ENCODE measurements around the gene TBXAS1.

TBXAS1 gene

GRCh38 chr7:139857791-139858190 is 28.7 kb downstream of the TBXAS1 start:
- no peak for DNase-seq

GRCh38 chr7:139860090-139860775 is 31.2 kb downstream of the TBXAS1 start:
- DNase-seq: no peak

GRCh38 chr7:139861803-139862202 is 32.7 kb downstream of the TBXAS1 start:
- no peak for DNase-seq

GRCh38 chr7:139866047-139866837 is 37.2 kb downstream of the TBXAS1 start:
- DNase-seq: no peak

- DNase-seq: no peak
Observed at GRCh38 chr7:139867847-139868246, 38.8 kb downstream of the TBXAS1 start.

- no peak for DNase-seq
Observed at GRCh38 chr7:139869886-139870285, 40.8 kb downstream of the TBXAS1 start.

GRCh38 chr7:139870380-139870779 is 41.3 kb downstream of the TBXAS1 start:
- no peak for DNase-seq

- DNase-seq: no peak
Observed at GRCh38 chr7:139871331-139871730, 42.3 kb downstream of the TBXAS1 start.

- DNase-seq: no peak
Observed at GRCh38 chr7:139871820-139872219, 42.8 kb downstream of the TBXAS1 start.

GRCh38 chr7:139873593-139874301 is 44.7 kb downstream of the TBXAS1 start:
- DNase-seq: no peak

- DNase-seq: no peak
Observed at GRCh38 chr7:139874302-139874629, 45.2 kb downstream of the TBXAS1 start.

GRCh38 chr7:139875821-139876241 is 46.8 kb downstream of the TBXAS1 start:
- DNase-seq: no peak

GRCh38 chr7:139876622-139877283 is 47.7 kb downstream of the TBXAS1 start:
- no peak for DNase-seq

GRCh38 chr7:139883814-139884213 is 54.8 kb downstream of the TBXAS1 start:
- no peak for DNase-seq

- DNase-seq: no peak
Observed at GRCh38 chr7:139884441-139884840, 55.4 kb downstream of the TBXAS1 start.

GRCh38 chr7:139885511-139885910 is 56.4 kb downstream of the TBXAS1 start:
- DNase-seq: no peak

GRCh38 chr7:139886206-139886605 is 57.1 kb downstream of the TBXAS1 start:
- no peak for DNase-seq

GRCh38 chr7:139886899-139887298 is 57.8 kb downstream of the TBXAS1 start:
- no peak for DNase-seq

- no peak for DNase-seq
Observed at GRCh38 chr7:139887992-139888481, 59.0 kb downstream of the TBXAS1 start.

- DNase-seq: no peak
Observed at GRCh38 chr7:139889186-139889871, 60.3 kb downstream of the TBXAS1 start.

- DNase-seq: no peak
Observed at GRCh38 chr7:139893461-139893860, 64.4 kb downstream of the TBXAS1 start.

GRCh38 chr7:139893999-139894398 is 64.9 kb downstream of the TBXAS1 start:
- DNase-seq: no peak
